ENCODE data around the gene ARHGAP29.

The ARHGAP29 gene

DNA sequence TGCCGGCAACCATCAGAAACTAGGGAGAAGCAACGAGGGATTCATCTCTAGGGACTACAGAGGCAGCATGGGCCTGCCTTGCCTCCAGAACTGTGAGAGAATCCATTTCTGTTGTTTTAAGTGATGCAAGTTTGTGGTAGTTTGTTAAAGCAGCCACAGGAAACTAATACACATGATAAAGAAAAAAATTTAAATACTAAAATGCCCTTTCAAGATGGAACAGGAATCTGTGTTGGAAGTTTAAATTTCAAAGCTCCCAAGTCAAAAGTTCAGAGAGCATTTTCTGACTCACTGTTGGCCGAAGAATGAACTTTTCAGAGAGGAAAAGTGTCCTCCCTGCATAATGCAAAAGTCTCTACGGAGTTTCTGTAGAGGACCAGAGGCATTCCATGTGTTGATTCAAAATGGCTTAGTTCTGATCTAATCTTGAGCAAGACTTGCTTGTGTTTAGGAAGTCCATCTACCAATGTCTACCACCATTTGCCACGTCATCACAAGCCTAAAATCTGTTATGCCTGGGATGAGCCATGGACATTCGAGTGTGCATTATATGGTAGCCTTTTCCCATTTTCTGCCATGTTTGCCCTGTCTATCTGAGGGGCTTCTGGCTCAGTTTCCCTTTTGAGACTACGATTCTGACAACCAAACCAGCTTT lies 22.4 kb upstream of the ARHGAP29 start:
- Histone ChIP-seq H3K27me3 (replicated peaks) (no peaks in the 10 kb centered on the region), H3K36me3 (replicated peaks) (no peaks in the 10 kb centered on the region), H3K4me3 (ENCODE audit: low read depth, low read length) (no peak overlapping the region), H3K27ac (peak overlapping the region; percentile 96)
- TF ChIP-seq, protein P1, sequence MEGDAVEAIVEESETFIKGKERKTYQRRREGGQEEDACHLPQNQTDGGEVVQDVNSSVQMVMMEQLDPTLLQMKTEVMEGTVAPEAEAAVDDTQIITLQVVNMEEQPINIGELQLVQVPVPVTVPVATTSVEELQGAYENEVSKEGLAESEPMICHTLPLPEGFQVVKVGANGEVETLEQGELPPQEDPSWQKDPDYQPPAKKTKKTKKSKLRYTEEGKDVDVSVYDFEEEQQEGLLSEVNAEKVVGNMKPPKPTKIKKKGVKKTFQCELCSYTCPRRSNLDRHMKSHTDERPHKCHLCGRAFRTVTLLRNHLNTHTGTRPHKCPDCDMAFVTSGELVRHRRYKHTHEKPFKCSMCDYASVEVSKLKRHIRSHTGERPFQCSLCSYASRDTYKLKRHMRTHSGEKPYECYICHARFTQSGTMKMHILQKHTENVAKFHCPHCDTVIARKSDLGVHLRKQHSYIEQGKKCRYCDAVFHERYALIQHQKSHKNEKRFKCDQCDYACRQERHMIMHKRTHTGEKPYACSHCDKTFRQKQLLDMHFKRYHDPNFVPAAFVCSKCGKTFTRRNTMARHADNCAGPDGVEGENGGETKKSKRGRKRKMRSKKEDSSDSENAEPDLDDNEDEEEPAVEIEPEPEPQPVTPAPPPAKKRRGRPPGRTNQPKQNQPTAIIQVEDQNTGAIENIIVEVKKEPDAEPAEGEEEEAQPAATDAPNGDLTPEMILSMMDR (IDR thresholded peaks at IDR 0.05; ENCODE audit: low read depth, low read length, missing control alignments): no peak
- peak; percentile 84 for DNase-seq
- in situ Hi-C loops (cut with HindIII; ENCODE audit: low pct_ligation_motif_present, low sequenced_read_pairs): no loop called here

DNA sequence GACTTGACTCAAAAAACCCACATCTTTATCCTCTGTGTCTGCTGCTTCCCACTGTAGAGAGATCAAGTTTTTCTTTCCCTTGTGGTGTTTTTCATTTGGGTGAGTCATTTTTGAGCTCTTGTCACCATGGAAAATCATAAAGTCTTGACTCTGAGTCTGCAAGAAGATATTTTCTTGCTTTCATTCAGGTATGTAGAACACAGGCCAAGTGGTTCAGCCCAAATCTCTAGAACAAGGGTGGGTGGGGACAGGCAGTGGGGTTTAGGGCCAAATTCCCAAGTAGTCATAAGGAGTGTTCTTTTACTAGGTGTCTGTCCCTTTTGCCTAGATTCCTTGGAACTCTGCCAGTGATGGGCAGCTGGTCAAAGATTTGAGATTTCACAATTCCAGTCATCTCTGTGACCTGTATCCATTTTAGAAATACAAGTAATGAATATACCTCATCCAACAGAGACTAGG lies 21.5 kb upstream of the ARHGAP29 start:
- TF ChIP-seq, protein P1 (IDR thresholded peaks at IDR 0.05; ENCODE audit: low read depth, low read length, missing control alignments): no peak
- no peak overlapping the region for H3K4me3 ChIP-seq (ENCODE audit: low read depth, low read length)
- no peaks in the 10 kb centered on the region for H3K36me3 ChIP-seq (replicated peaks)
- in situ Hi-C loops (cut with HindIII; ENCODE audit: low pct_ligation_motif_present, low sequenced_read_pairs): no loop called here
- H3K27me3 ChIP-seq (replicated peaks): no peaks in the 10 kb centered on the region
- peak overlapping the region; percentile 96 for H3K27ac ChIP-seq
- DNase-seq: peak; percentile 90

DNA sequence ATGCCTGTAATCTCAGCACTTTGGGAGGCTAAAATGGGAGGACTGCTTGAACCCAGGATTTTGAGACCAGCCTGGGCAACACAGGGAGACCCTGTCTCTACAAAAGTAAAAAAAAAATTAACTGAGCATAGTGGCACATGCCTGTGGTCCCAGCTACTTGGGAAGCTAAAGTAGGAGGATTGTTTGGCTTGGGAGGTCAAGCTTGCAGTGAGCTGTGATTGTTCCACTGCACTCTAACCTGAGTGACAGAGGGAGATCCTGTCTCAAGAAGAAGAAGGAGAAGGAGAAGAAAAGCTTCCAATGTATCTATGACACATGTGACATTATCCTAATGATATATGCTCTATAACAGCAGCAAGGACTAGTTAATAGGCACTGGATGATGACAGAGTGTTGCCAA lies 20.1 kb upstream of the ARHGAP29 start:
- no peak for DNase-seq
- H3K4me3 ChIP-seq (ENCODE audit: low read depth, low read length): no peak overlapping the region
- H3K27ac ChIP-seq: peak overlapping the region; percentile 96
- no peaks in the 10 kb centered on the region for H3K27me3 ChIP-seq (replicated peaks)
- no peaks in the 10 kb centered on the region for H3K36me3 ChIP-seq (replicated peaks)
- in situ Hi-C loops (cut with HindIII; ENCODE audit: low pct_ligation_motif_present, low sequenced_read_pairs): no loop called here
- TF ChIP-seq, protein P1 (IDR thresholded peaks at IDR 0.05; ENCODE audit: low read depth, low read length, missing control alignments): no peak

DNA sequence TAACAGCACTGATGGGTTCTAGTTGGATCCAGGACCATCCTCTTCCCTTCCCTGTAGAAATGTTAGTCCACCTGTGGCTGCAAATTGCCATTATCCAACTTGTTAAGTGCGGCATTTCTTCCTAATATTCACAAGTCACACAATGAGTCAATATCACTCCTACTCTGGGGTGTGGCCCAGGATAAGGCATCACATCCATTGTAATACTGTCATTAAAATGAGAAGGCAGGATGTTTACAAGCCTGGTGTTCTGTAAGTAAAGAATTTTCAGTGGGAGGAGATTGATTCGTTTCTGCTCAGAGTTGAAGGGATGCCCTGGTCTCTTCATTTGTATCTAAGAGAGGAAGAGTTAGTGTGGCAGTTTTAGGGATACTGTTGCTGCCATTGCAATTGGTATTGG lies 18.1 kb upstream of the ARHGAP29 start:
- in situ Hi-C loops (cut with HindIII; ENCODE audit: low pct_ligation_motif_present, low sequenced_read_pairs): no loop called here
- DNase-seq: no peak
- Histone ChIP-seq H3K27ac (no peak overlapping the region), H3K36me3 (replicated peaks) (no peaks in the 10 kb centered on the region), H3K4me3 (ENCODE audit: low read depth, low read length) (no peak overlapping the region), H3K27me3 (replicated peaks) (no peaks in the 10 kb centered on the region)
- TF ChIP-seq, protein P1 (IDR thresholded peaks at IDR 0.05; ENCODE audit: low read depth, low read length, missing control alignments): no peak

DNA sequence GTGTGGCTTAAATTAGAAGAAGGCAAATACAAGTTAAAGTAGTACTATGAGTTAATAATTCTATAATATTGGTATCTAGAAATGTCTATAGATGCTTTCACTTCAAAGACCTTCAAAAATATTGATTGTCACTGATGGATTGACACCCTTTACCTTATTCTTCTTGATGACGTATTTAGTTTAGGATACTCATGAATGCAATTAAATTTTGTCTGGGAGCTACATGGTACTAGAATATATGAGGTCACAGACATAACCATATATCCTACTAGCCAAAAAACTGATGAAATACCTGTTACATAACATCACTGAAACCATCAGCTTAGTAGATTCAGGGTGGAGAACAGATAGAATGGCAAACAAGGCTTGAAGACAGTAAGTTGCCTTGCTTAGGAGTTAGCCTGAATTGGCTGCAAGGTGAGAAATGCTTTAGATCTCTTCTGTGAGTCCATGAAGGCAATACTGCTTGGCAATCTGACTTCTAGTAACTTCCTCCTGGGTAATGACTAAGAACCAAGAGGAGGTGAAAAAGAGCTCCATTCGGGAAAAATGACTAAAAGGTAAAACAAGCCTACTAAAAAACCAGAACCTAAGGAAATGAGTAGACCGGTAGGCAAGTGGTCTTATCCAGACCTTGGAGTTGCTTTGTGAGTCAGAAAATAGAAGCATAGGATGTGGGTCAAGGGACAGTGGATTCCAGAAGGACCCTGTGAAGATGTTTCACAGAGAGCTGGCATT lies 16.9 kb upstream of the ARHGAP29 start:
- TF ChIP-seq, protein P1 (IDR thresholded peaks at IDR 0.05; ENCODE audit: low read depth, low read length, missing control alignments): no peak
- in situ Hi-C loops (cut with HindIII; ENCODE audit: low pct_ligation_motif_present, low sequenced_read_pairs): no loop called here
- no peak overlapping the region for H3K27ac ChIP-seq
- DNase-seq: no peak
- H3K4me3 ChIP-seq (ENCODE audit: low read depth, low read length): no peak overlapping the region
- no peaks in the 10 kb centered on the region for H3K27me3 ChIP-seq (replicated peaks)
- no peaks in the 10 kb centered on the region for H3K36me3 ChIP-seq (replicated peaks)
